H1 (cell line): ENCODE measurements around the gene GABRG3. TPM values are rescaled to one million over a fixed set of nuclear protein-coding genes. Genes with fewer than 3 reads are reported as not detected.

ENCODE experiments used
- CTCF ChIA-PET: fragments of 300-600 bp; sonication (Branson Sonifier 250); formaldehyde crosslinking; loops from one replicate; lab custom pipeline; 2021; ENCODE audit not compliant: partially characterized antibody; lab: Charles Lee
- POLR2A ChIA-PET: fragments of 300-600 bp; sonication (Branson Sonifier 250); formaldehyde crosslinking; loops from one replicate; lab custom pipeline; 2021; ENCODE audit warnings: inconsistent platforms; ENCODE audit not compliant: partially characterized antibody; lab: Charles Lee
- DNase-seq, 2 experiments: peaks; one replicate each; pipeline versions ENCODE4 v3.0.0 to v3.0.0-alpha.2; 2010 to 2022; ENCODE audit warnings: low spot score in 2 of 2, low read depth in 1 of 2, mixed read lengths in 1 of 2
- FAIRE-seq: peaks from 2 replicates; lab custom pipeline; 2011; peaks lifted over from hg19 to GRCh38; lab: Jason Lieb, UNC
- H2AFZ ChIP-seq: 2 replicates; pipeline ENCODE4 v1.8.1; 2012; ENCODE audit warnings: low read length, inconsistent platforms
- H2AK5ac ChIP-seq: 2 replicates; pipeline ENCODE4 v1.6.1; 2013; ENCODE audit warnings: low read depth, low read length
- H2BK120ac ChIP-seq: replicated peaks from 2 replicates; pipeline ENCODE3; 2013; ENCODE audit warnings: low read depth, low read length, inconsistent platforms
- H2BK12ac ChIP-seq: 2 replicates; pipeline ENCODE4 v1.6.1; 2013; ENCODE audit warnings: low read depth, low read length
- H2BK15ac ChIP-seq: 2 replicates; pipeline ENCODE4 v1.6.1; 2013; ENCODE audit warnings: low read length
- H2BK20ac ChIP-seq: 2 replicates; pipeline ENCODE4 v1.6.1; 2013; ENCODE audit warnings: low read length
- H2BK5ac ChIP-seq: 2 replicates; pipeline ENCODE4 v1.6.1; 2013; ENCODE audit warnings: low read depth, low read length
- H3K14ac ChIP-seq: 2 replicates; pipeline ENCODE4 v1.6.1; 2013; ENCODE audit warnings: inconsistent platforms; ENCODE audit not compliant: insufficient read length
- H3K18ac ChIP-seq: 2 replicates; pipeline ENCODE4 v1.6.1; 2013; ENCODE audit warnings: low read length; ENCODE audit errors: extremely low read depth
- H3K23ac ChIP-seq: 2 replicates; pipeline ENCODE4 v1.6.1; 2013; ENCODE audit warnings: inconsistent platforms; ENCODE audit not compliant: insufficient read length
- H3K23me2 ChIP-seq: 2 replicates; pipeline ENCODE4 v1.6.1; 2013; ENCODE audit warnings: low read depth, low read length
- H3K27ac ChIP-seq: 2 replicates; pipeline ENCODE4 v1.6.1; 2011; ENCODE audit warnings: low read depth, low read length, inconsistent platforms
- H3K27me3 ChIP-seq, 4 experiments: replicated peaks in 1 of 4; 1 replicate in 1 of 4; 2 replicates in 3 of 4; pipeline versions ENCODE4 v1.6.1 to v1.8.1; 2011 to 2013; ENCODE audit warnings: low read length in 3 of 4, mild to moderate bottlenecking in 3 of 4, inconsistent platforms in 2 of 4, mixed read lengths in 2 of 4, moderate library complexity in 1 of 4; ENCODE audit not compliant: control insufficient read depth in 3 of 4, insufficient read depth in 3 of 4; ENCODE audit errors: extremely low read depth in 1 of 4
- H3K36me3 ChIP-seq, 4 experiments: 2 replicates each; pipeline versions ENCODE4 v1.6.1 to v1.8.1; 2011 to 2013; ENCODE audit warnings: mild to moderate bottlenecking in 4 of 4, low read length in 3 of 4, moderate library complexity in 2 of 4, control low read depth in 1 of 4, inconsistent platforms in 1 of 4; ENCODE audit not compliant: insufficient read depth in 4 of 4, control insufficient read depth in 2 of 4
- H3K4ac ChIP-seq: replicated peaks from 2 replicates; pipeline ENCODE3; 2013; ENCODE audit warnings: low read length, low read depth, mixed read lengths, inconsistent platforms; ENCODE audit not compliant: insufficient read length
- H3K4me1 ChIP-seq, 4 experiments: replicated peaks in 1 of 4; 1 replicate in 1 of 4; 2 replicates in 3 of 4; pipeline versions ENCODE4 v1.6.1 to v1.8.1; 2011 to 2013; ENCODE audit warnings: low read length in 3 of 4, inconsistent platforms in 2 of 4, mixed read lengths in 1 of 4; ENCODE audit not compliant: insufficient read depth in 4 of 4, control insufficient read depth in 3 of 4
- H3K4me2 ChIP-seq, 2 experiments: 2 replicates each; pipeline versions ENCODE4 v1.6.1 to v1.8.1; 2011 to 2013; ENCODE audit warnings: low read depth in 2 of 2, low read length in 2 of 2, control low read depth in 1 of 2, inconsistent platforms in 1 of 2, mild to moderate bottlenecking in 1 of 2; ENCODE audit not compliant: insufficient read depth in 1 of 2
- H3K4me3 ChIP-seq, 4 experiments: fragments of 200-600, 300-600 bp in 1 of 4; sonication (generic), shearing (Covaris generic), sonication (Bioruptor Twin) in 1 of 4; 2 replicates each; pipeline versions ENCODE4 v1.5.1 to v1.8.1; 2011 to 2016; ENCODE audit warnings: low read length in 4 of 4, low read depth in 3 of 4, control low read depth in 2 of 4, inconsistent platforms in 2 of 4, mild to moderate bottlenecking in 2 of 4, mixed read lengths in 1 of 4, moderate library complexity in 1 of 4; ENCODE audit not compliant: insufficient read depth in 2 of 4; ENCODE audit errors: extremely low read depth in 1 of 4
- H3K56ac ChIP-seq: replicated peaks from 2 replicates; pipeline ENCODE3; 2013; ENCODE audit warnings: low read depth, mild to moderate bottlenecking, mixed read lengths, low read length, inconsistent platforms; ENCODE audit not compliant: insufficient read length
- H3K79me1 ChIP-seq: 2 replicates; pipeline ENCODE4 v1.6.1; 2013; ENCODE audit warnings: low read depth, low read length, control low read depth
- H3K79me2 ChIP-seq, 2 experiments: 2 replicates each; pipeline versions ENCODE4 v1.6.1 to v1.8.1; 2012 to 2013; ENCODE audit warnings: low read length in 2 of 2, mild to moderate bottlenecking in 2 of 2, inconsistent platforms in 1 of 2; ENCODE audit not compliant: insufficient read depth in 2 of 2, control insufficient read depth in 1 of 2
- H3K9ac ChIP-seq, 4 experiments: replicated peaks in 1 of 4; 1 replicate in 1 of 4; 2 replicates in 3 of 4; pipeline versions ENCODE4 v1.6.1 to v1.8.1; 2011 to 2013; ENCODE audit warnings: low read depth in 3 of 4, low read length in 3 of 4, control low read depth in 2 of 4, mild to moderate bottlenecking in 2 of 4, moderate library complexity in 2 of 4, inconsistent platforms in 1 of 4; ENCODE audit errors: extremely low read depth in 1 of 4
- H3K9me3 ChIP-seq, 2 experiments: 2 replicates each; pipeline versions ENCODE4 v1.6.1 to v1.8.1; 2012 to 2013; ENCODE audit warnings: mild to moderate bottlenecking in 2 of 2, moderate library complexity in 2 of 2, control low read depth in 1 of 2, inconsistent platforms in 1 of 2, low read depth in 1 of 2, low read length in 1 of 2, mixed read lengths in 1 of 2; ENCODE audit not compliant: insufficient read depth in 2 of 2
- H4K20me1 ChIP-seq, 2 experiments: replicated peaks in 1 of 2; 2 replicates each; pipeline versions ENCODE3 to v1.8.1; 2011 to 2013; ENCODE audit warnings: inconsistent platforms in 2 of 2, low read length in 2 of 2, mild to moderate bottlenecking in 1 of 2; ENCODE audit not compliant: insufficient read depth in 2 of 2, control insufficient read depth in 1 of 2
- H4K5ac ChIP-seq: 2 replicates; pipeline ENCODE4 v1.6.1; 2013; ENCODE audit warnings: low read length, low read depth, mixed read lengths, inconsistent platforms; ENCODE audit not compliant: insufficient read length
- H4K8ac ChIP-seq: 2 replicates; pipeline ENCODE4 v1.8.0; 2013; ENCODE audit warnings: mild to moderate bottlenecking, moderate library complexity, low read length, inconsistent platforms; ENCODE audit not compliant: insufficient read depth; ENCODE audit errors: extremely low read depth
- H4K91ac ChIP-seq: replicated peaks from 2 replicates; pipeline ENCODE3; 2013; ENCODE audit warnings: low read length, mixed read lengths, inconsistent platforms; ENCODE audit not compliant: insufficient read length
- ASH2L ChIP-seq: fragments of 200-600, 300-600 bp; sonication (generic); IDR thresholded peaks from one replicate; pipeline ENCODE4 v1.7.1; 2017; ENCODE audit warnings: low read length
- CHD1 ChIP-seq: IDR thresholded peaks from 2 replicates; pipeline ENCODE4 v1.6.1; 2012; ENCODE audit warnings: low read depth, low read length, improper control_type of control experiment
- KDM1A ChIP-seq: fragments of 200-600, 300-600 bp; sonication (generic); IDR thresholded peaks from 2 replicates; pipeline ENCODE4 v1.7.1; 2016; ENCODE audit warnings: mild to moderate bottlenecking, low read length, borderline replicate concordance
- POU5F1 ChIP-seq: IDR thresholded peaks from 2 replicates; pipeline ENCODE4 v1.6.1; 2011; ENCODE audit warnings: low read depth, mild to moderate bottlenecking, low read length, moderate library complexity
- RAD21 ChIP-seq, 2 experiments: IDR thresholded peaks in 1 of 2; conservative IDR thresholded peaks in 1 of 2; 2 replicates each; pipeline ENCODE4 v1.6.1; 2011; ENCODE audit warnings: low read depth in 2 of 2, low read length in 2 of 2, improper control_type of control experiment in 1 of 2, inconsistent platforms in 1 of 2, mild to moderate bottlenecking in 1 of 2, moderate library complexity in 1 of 2
- WGBS, 2 experiments: shearing (Covaris generic) in 1 of 2; methylation state at CpG; one replicate each; pipeline versions ENCODE4 v1.1.6 to v1.1.7; 2013 to 2015; ENCODE audit warnings: low lambda C conversion rate in 2 of 2, mixed read lengths in 2 of 2, inconsistent platforms in 1 of 2, low coverage in 1 of 2, missing lambda C conversion rate in 1 of 2; ENCODE audit not compliant: insufficient replicate concordance in 2 of 2, insufficient coverage in 1 of 2, insufficient read length in 1 of 2; ENCODE audit errors: extremely low coverage in 1 of 2, missing lambda C conversion rate in 1 of 2; 5-methylcytosine and 5-hydroxymethylcytosine counted together
- polyA plus RNA-seq, 7 experiments: library from polyadenylated mRNA; depleted of rRNA in 3 of 7; stranded (reverse) in 5 of 7; unstranded in 2 of 7; fragments of >200 nt in 5 of 7; fragments of 200-250 nt in 2 of 7; gene quantifications; 1 replicate in 5 of 7; 2 replicates in 1 of 7; 4 replicates in 1 of 7; pipeline versions ENCODE4 v1.2.1 to v1.2.3, GENCODE V29; 2011 to 2013; ENCODE audit warnings: missing spikeins in 2 of 7, mixed read lengths in 2 of 7
- total RNA-seq: library from RNA; stranded (reverse); fragmentation: NEBNext Ultra II Directional; extraction: Animal tissue kit (Norgen Biotek cat#: 25700); gene quantifications from 2 replicates; pipeline ENCODE4 v1.2.1, GENCODE V29; 2021

GABRG3 gene
- total and polyA plus RNA-seq, 2 of the 8 experiments (the other 6 are each of a cell fraction or from before 2014, with no cell fraction given) = 0.17 to 0.80 TPM

DNA sequence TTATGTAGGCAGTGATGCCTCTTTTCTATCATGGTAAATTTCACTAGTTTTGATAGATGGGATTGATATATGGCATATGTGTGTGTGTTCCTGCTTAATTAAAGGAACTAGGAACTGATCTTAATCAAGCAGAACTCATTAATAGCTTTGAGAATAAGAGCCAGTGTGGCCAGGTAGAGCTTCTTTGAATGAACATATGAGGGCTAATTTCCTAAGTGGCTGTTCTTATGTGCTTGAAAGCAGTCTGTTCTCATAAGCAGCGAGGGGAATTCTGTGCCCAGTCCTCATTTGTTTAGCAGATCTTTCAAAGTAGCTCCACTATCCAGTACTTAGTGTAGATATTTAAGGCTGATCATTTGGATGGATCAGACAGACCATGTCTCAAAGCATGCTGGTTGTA is 164.2 kb downstream of the GABRG3 start:
- Histone ChIP-seq H2BK5ac (no peak overlapping the region), H3K23ac (no peak overlapping the region), H2BK12ac (no peak overlapping the region), H3K14ac (no peak overlapping the region), H3K4me2 (no peak overlapping the region), H4K8ac (no peak overlapping the region), H3K9ac (no peak overlapping the region), H2AK5ac (no peak overlapping the region), H2AFZ (no peak overlapping the region), H3K27ac (no peak overlapping the region), H3K23me2 (no peaks in the 10 kb centered on the region), H2BK120ac (no peak overlapping the region), H3K9me3 (no peaks in the 10 kb centered on the region), H3K4ac (no peak overlapping the region), H4K20me1 (no peaks in the 10 kb centered on the region), H3K79me1 (no peaks in the 10 kb centered on the region), H3K56ac (no peak overlapping the region), H3K4me3 (no peak overlapping the region), H4K5ac (no peak overlapping the region), H4K91ac (no peak overlapping the region), H3K18ac (no peak overlapping the region), H3K36me3 (no peaks in the 10 kb centered on the region), H2BK15ac (no peak overlapping the region), H3K27me3 (no peaks in the 10 kb centered on the region), H2BK20ac (no peak overlapping the region), H3K79me2 (no peaks in the 10 kb centered on the region), H3K4me1 (no peaks in the 10 kb centered on the region)
- FAIRE-seq = no peak
- no peak for DNase-seq
- POLR2A ChIA-PET = no interaction called here
- no peak for TF ChIP-seq KDM1A
- TF ChIP-seq CHD1 = no peak
- TF ChIP-seq RAD21 (IDR thresholded peaks at IDR 0.05 in 1 of 2, conservative IDR thresholded peaks at IDR 0.05 in 1 of 2; ENCODE audit: low read depth in 2 of 2, low read length in 2 of 2) = no peak
- no peak for TF ChIP-seq ASH2L
- no peak for TF ChIP-seq POU5F1
- 93% methylated on average over 1 of the region's 1 CpG; no CpG with 5 or more reads in 1 of the 2 experiments for WGBS, 2 experiments
- CTCF ChIA-PET = interaction anchor here (1.2 to 2.0 kb wide), 3 partner anchors 31 to 224 kb away, joined by 3 to 6 read pairs (median 4); no protein-coding TSS in a partner anchor
